AG04450 (cell line): ENCODE measurements around the gene SLC16A5. TPM values are rescaled to one million over a fixed set of nuclear protein-coding genes. Genes with fewer than 3 reads are reported as not detected.
"Not testable (repeated sequence)": the region's sequence is repeated elsewhere in the genome, so short reads cannot be mapped to it uniquely, and the experiment has no call there.

Experiments
- CTCF ChIA-PET: fragments of 300-600, 350-600 bp; formaldehyde crosslinking; extraction: SDS; loops from one replicate; lab custom pipeline; 2022; ENCODE audit warnings: antibody characterized with exemption, inconsistent platforms; lab: Charles Lee
- POLR2A ChIA-PET: fragments of 350-600 bp; formaldehyde crosslinking; extraction: SDS; loops from one replicate; lab custom pipeline; 2021; ENCODE audit warnings: antibody characterized with exemption, inconsistent platforms; lab: Yijun Ruan, JAX
- DNase-seq: peaks from one replicate; pipeline ENCODE4 v3.0.0-alpha.2; 2011; ENCODE audit warnings: low read depth, low spot score
- H3K27ac ChIP-seq: one replicate; pipeline ENCODE4 v1.5.1; 2012; ENCODE audit warnings: low read depth, low read length, control low read depth
- H3K27me3 ChIP-seq: one replicate; pipeline ENCODE4 v1.6.0; 2012; ENCODE audit warnings: low read length; ENCODE audit not compliant: control insufficient read depth, insufficient read depth
- H3K4me3 ChIP-seq: 2 replicates; pipeline ENCODE4 v1.5.1; 2011; ENCODE audit warnings: mild to moderate bottlenecking, low read depth, low read length, control low read depth
- H3K9me3 ChIP-seq: 2 replicates; pipeline ENCODE4 v1.5.1; 2012; ENCODE audit warnings: low read length; ENCODE audit not compliant: control insufficient read depth, insufficient read depth
- polyA plus RNA-seq: library from polyadenylated mRNA; depleted of rRNA; stranded (reverse); fragments of >200 nt; gene quantifications from 2 replicates; pipeline ENCODE4 v1.2.3, GENCODE V29; 2011
- TF ChIP-seq, protein P1 (sequence below): IDR thresholded peaks from 2 replicates; pipeline ENCODE4 v1.5.1; 2011; ENCODE audit warnings: low read depth, low read length, control low read depth, inconsistent platforms

Gene SLC16A5
- polyA plus RNA-seq, 1 experiment = 2.9 TPM

DNA sequence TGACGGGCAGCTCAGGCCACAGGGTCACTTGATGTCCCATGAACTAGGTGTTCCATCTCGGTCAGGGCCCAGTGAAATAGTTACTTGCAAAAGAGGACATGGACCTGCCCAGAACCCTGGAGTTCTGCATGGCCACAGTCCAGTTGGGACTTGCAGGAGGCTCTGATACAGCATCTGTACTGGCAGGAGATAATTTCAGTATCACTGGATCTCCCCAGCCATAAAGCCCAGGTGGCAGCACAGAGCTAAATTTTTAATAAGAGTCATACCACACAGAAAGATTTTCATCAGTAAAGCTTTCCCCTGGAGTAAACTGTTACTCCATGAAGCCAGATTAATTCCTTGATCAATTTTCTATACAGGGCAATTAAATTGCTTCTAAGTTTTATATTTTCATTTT is 18.0 kb upstream of the SLC16A5 start:
- Histone ChIP-seq H3K4me3 (no peak overlapping the region), H3K27me3 (no peaks in the 10 kb centered on the region), H3K27ac (no peak overlapping the region), H3K9me3 (no peaks in the 10 kb centered on the region)
- no peak for DNase-seq
- POLR2A ChIA-PET = no interaction called here
- CTCF ChIA-PET = interaction anchor here (0.6 to 2.2 kb wide), 10 partner anchors 9 to 132 kb away, joined by 3 to 18 read pairs (median 4); no protein-coding TSS in a partner anchor
- TF ChIP-seq, protein P1, sequence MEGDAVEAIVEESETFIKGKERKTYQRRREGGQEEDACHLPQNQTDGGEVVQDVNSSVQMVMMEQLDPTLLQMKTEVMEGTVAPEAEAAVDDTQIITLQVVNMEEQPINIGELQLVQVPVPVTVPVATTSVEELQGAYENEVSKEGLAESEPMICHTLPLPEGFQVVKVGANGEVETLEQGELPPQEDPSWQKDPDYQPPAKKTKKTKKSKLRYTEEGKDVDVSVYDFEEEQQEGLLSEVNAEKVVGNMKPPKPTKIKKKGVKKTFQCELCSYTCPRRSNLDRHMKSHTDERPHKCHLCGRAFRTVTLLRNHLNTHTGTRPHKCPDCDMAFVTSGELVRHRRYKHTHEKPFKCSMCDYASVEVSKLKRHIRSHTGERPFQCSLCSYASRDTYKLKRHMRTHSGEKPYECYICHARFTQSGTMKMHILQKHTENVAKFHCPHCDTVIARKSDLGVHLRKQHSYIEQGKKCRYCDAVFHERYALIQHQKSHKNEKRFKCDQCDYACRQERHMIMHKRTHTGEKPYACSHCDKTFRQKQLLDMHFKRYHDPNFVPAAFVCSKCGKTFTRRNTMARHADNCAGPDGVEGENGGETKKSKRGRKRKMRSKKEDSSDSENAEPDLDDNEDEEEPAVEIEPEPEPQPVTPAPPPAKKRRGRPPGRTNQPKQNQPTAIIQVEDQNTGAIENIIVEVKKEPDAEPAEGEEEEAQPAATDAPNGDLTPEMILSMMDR = peak; percentile 47

DNA sequence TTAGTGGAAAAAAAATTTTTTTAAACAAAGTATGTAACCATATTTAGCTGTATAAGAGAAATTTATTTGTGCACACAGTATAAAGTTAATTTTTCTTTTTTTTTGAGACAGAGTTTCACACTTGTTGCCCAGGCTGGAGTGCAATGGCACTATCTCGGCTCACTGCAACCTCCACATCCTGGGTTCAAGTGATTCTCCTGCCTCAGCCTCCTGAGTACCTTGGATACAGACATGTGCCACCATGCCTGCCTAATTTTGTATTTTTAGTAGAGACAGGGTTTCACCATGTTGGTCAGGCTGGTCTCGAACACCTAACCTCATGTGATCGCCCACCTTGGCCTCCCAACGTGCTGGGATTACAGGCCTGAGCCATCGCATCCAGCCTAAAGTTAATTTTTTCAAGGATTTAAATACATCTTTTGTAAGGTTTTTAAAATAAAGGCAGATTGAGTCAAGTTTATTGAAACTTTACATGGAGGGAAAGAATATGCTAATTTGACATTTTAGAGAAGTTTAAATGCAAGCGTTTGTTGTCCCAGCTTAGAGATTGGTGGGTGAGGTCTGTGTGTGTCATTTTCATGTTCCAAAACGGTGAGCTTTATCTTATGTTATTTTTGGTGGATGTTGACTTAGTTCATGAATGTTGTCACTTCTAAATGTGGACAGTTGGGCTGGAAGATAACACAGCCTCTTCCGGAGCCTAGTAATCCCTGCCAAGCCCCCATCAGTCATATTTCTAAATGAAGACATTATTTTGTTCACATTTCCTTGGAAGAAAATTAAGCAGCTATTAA is 16.1 kb upstream of the SLC16A5 start:
- H3K27ac ChIP-seq, DNase-seq, H3K4me3 ChIP-seq, POLR2A ChIA-PET, H3K9me3 ChIP-seq, H3K27me3 ChIP-seq: not testable (repeated sequence)
- CTCF ChIA-PET = interaction anchor here (0.5 to 2.7 kb wide), 7 partner anchors 12 to 265 kb away, joined by 3 to 10 read pairs (median 5); no protein-coding TSS in a partner anchor

DNA sequence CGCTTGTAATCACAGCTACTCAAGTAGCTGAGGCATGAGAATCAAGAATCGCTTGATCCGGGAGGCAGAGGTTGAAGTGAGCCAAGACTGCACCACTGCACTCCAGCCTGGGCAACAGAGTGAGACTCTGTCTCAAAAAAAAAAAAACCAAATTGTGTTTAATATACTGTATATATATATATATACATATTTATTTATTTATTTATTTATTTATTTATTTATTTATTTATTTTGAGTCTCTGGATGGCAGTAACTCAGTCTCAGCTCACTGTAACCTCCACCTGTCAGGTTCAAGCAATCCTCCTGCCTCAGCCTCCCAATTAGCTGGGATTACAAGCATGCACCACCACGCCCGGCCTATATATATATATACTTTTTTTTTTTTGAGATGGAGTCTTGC is 14.8 kb upstream of the SLC16A5 start:
- H3K27me3 ChIP-seq, H3K27ac ChIP-seq, DNase-seq, H3K4me3 ChIP-seq, H3K9me3 ChIP-seq, POLR2A ChIA-PET: not testable (repeated sequence)
- CTCF ChIA-PET = interaction anchor here (0.7 to 2.7 kb wide), 4 partner anchors 41 to 129 kb away, joined by 3 to 9 read pairs (median 7); no protein-coding TSS in a partner anchor

DNA sequence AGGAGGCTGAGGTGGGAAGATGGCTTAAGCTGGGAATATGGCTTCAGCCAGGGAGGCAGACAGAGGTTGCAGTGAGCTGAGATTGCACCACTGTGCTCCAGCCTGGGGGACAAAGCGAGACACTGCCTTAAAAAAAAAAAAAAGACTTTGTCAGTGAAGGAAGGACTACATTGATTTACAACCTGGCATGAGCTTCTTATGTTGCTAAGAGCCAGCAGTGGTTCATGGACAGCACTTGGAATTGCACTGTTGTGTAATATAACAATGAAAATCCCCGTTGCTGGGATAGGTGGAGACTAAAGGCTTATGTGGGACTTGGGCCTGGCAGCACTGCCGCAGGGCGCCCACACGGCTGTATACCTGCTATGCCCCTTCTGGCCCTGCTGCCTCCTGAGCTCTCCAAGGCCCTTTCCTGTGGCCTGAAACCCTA is 14.1 kb upstream of the SLC16A5 start:
- POLR2A ChIA-PET = interaction anchor here (0.6 to 1.1 kb wide), 2 partner anchors 16 to 25 kb away, joined by 3 to 5 read pairs; no protein-coding TSS in a partner anchor
- Histone ChIP-seq H3K4me3 (no peak overlapping the region), H3K27ac (no peak overlapping the region), H3K27me3 (no peaks in the 10 kb centered on the region), H3K9me3 (no peaks in the 10 kb centered on the region; the same call in 1 of the 2 replicates)
- TF ChIP-seq, protein P1 = no peak
- no peak for DNase-seq
- CTCF ChIA-PET = interaction anchor here (0.7 to 2.7 kb wide), 5 partner anchors 14 to 128 kb away, joined by 3 to 10 read pairs (median 6); no protein-coding TSS in a partner anchor

DNA sequence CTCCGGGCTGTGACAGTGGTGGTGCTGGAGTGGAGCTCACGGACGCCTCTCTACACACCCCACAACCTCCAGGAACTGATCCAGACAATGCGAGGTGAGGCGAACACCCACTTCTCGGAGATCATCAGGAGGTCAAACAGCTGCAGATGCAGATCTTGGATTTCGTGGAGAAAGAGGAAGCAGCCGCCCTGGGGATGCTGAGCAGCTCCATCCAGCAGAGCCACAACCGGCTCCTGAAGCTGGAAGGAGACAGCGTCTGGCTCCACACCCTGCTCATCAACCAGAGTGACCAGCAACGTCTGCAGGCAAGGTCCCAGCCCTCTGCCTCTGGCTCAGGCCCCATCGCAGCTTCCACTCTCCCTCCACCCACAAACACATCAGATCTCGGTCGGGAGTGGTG is 13.2 kb upstream of the SLC16A5 start:
- CTCF ChIA-PET = interaction anchor here (1.5 to 2.0 kb wide), 2 partner anchors 14 to 40 kb away, joined by 6 to 10 read pairs; no protein-coding TSS in a partner anchor
- no peak for DNase-seq

More for the DNA sequence above, 13.2 kb upstream of the SLC16A5 start:
- POLR2A ChIA-PET = interaction anchor here (1.1 kb wide), 1 partner anchor 15 kb away, joined by 5 read pairs; no protein-coding TSS in a partner anchor
- H3K4me3 ChIP-seq = no peak overlapping the region
- H3K27me3 ChIP-seq = no peaks in the 10 kb centered on the region
- no peak overlapping the region for H3K27ac ChIP-seq
- no peaks in the 10 kb centered on the region; the same call in 1 of the 2 replicates for H3K9me3 ChIP-seq
- TF ChIP-seq, protein P1 = no peak
